NAMALWA (cell line): ENCODE measurements around the gene PRAMEF10.
"Not testable (repeated sequence)": the region's sequence is repeated elsewhere in the genome, so short reads cannot be mapped to it uniquely, and the experiment has no call there.

Experiments used
- DNase-seq: peaks from one replicate; pipeline ENCODE4 v3.0.0-alpha.2; 2015; ENCODE audit warnings: low spot score

PRAMEF10 gene, protein sequence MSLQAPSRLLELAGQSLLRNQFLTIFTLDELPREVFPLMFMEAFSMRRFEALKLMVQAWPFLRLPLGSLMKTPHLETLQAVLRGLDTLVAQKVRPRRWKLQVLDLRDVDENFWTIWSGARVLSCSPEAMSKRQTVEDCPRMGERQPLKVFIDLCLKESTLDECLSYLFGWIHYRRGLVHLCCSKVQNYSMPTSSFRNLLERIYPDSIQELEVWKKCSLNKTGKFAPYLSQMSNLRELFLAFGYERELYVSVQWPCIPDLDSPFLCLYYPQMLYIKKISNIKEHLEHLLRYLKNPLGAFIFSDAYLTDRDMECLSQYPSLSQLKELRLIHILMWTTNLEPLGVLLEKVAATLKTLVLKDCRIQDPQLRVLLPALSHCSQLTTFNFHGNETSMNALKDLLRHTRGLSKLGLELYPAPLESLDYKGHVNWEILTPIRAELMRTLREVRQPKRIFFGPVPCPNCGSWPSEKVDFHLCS

DNA sequence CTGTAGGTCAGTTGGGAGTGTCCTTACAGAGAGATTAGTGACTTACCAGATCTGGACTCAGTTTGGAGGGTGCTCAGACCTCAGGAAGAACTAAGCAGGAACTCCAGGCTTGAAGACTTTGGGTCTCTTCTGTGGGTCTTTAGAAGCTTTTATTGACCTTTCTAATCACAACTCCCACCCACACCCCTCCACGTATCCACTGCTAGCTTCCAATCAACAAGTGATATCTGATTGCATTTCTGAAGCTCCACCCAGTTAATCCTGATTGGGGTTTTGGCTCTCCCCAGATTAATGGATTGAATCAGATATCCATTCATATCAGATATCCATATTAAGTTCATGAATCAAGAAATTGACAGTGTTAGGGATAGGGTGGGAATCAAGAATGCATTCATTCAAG lies at the start of gene PRAMEF10:
TSS of gene PRAMEF10 (minus strand) at position 101 of the 400 bp plus-strand sequence. CDS start 2,423 bp downstream, outside the sequence.
- not testable (repeated sequence) for DNase-seq

DNA sequence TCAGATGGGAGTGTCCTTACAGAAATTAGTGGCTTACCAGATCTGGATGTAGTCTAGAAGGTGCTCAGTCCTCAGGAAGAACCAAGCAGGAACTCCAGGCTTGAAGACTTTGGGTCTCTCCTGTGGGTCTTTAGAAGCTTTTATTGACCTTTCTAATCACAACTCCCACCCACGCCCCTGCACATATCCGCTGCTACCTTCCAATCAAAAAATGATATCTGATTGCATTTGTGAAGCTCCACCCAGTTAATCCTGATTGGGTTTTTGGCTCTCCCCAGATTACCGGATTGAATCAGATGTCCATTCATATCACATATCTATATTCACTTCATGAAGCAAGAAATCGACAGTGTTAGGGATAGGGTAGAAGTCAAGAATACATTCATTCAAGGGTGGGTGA lies 49.4 kb upstream of the PRAMEF10 start, which contains the start of gene PRAMEF6:
TSS of gene PRAMEF6 (minus strand) at position 101 of the 400 bp plus-strand sequence. CDS start 5,062 bp downstream, outside the sequence.
- not testable (repeated sequence) for DNase-seq

DNA sequence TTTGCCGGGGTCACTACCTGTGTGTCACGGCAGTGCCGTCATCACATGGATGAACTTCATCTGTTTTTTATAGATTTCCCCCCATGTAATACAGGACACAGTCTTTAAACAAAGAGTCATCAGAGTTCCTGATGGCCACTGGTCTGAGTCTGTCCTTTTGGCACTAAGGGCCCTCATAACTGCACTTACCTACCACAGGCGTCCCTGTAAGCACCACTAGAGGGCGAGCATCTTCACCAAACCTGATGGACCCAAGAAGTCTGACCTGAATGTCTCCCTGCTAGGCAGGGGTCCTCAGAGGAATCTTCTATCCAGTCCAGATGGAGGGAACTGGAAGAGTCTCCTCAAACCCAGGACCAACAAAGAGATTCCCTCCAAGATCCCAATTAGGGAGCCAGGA lies 26.3 kb upstream of the PRAMEF10 start:
- DNase-seq, result not testable (repeated sequence)

DNA sequence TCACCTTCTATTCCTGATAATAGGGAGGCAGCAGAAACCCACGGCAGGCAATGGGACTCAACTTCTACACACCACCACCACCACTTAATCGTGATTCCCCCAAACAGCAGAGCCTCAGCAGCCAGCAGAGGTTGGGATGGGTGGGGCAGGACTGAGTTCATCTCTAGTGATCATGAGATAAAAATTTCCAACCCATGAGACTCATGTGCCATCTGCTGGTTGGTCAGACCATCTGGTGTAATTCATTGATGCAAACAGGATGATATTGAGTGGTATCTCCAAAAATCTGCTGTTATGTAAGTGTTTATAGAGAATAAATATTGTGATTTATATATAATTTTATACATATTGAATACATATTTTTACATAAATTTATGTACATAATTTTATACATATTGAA lies 23.7 kb upstream of the PRAMEF10 start:
- DNase-seq, result not testable (repeated sequence)

DNA sequence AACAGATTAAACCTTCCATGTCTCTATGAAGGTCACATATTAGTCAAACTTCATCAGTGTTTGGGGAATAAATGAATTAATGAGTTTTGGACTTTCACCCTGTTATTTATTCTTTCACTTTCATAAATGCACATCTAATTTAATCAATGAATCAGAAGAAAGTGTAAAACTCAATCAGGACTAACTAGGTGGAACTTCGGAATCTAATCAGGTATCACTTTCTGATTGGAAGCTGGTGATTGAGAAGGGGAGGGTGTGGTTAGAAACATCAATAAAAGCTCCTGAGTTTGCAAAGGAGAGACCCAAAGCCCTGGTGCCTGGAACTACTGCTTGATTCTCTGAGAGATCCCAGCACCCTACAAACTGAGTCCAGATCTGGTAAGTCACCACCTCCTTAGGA lies 18.2 kb upstream of the PRAMEF10 start, which contains the start of gene PRAMEF7:
TSS of gene PRAMEF7 (plus strand) at position 301 of the 400 bp plus-strand sequence. CDS start 1,083 bp downstream, outside the sequence.
- not testable (repeated sequence) for DNase-seq

DNA sequence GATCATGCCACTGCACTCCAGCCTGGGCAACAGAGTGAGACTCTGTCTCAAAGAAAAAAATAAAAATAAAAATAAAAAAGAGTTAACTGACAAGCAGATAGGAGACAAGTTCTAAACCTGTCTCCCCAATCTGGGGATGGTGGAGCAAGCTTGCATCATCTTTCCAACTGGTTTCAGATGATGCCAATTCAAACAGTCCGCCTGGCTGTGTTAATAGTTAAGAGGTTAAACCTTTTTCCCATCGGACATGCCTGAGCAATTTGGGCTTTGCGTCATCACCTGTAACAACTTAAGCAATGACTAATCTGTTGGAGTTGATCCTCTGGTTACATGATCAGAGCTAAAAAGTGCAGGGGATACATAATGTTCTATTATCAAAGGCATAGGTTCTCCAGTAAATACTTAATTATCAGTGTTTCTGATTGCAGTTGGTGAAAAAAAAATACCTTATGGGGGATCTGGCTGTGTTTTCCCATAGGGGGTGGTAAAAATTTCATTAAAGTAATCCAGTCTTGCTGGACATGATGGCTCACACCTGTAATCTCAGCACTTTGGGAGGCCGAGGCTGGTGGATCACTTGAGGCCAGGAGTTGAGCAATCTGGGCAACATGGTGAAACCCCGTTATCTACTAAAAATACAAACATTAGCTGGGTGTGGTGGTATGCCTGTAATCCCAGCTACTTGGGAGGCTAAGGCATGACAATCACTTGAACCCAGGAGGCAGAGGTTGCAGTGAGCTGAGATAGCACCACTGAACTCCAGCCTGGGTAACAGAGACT lies 5.9 kb upstream of the PRAMEF10 start:
- not testable (repeated sequence) for DNase-seq

DNA sequence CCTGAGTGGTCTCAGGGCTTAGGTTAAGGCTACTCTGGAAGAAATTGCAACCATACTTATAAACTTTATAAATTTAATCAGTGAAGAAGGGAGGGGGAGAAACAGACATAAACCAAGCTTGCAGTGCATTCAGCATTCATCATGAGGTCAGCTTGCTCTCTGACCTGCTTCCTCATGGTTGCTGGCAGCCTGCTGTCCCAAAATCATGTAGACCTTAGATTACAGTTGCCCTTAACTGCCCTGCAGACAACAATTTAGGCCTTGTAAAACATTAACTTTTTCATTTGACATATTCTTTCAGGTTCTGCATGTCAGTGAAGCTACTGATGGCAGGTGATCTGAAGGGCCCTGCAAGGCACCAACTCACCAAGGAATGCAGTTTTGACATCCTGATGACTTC lies 1.1 kb upstream of the PRAMEF10 start:
- not testable (repeated sequence) for DNase-seq

DNA sequence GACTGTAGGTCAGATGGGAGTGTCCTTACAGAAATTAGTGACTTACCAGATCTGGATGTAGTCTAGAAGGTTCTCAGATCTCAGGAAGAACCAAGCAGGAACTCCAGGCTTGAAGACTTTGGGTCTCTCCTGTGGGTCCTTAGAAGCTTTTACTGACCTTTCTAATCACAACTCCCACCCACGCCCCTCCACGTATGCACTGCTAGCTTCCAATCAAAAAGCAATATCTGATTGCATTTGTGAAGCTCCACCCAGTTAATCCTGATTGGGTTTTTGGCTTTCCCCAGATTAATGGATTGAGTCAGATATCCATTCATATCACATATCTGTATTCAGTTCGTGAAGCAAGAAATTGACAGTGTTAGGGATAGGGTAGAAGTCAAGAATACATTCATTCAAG lies 12.0 kb downstream of the PRAMEF10 start, which contains the start of gene PRAMEF4:
TSS of gene PRAMEF4 (minus strand) at position 101 of the 400 bp plus-strand sequence. CDS start 2,807 bp downstream, outside the sequence.
- not testable (repeated sequence) for DNase-seq

DNA sequence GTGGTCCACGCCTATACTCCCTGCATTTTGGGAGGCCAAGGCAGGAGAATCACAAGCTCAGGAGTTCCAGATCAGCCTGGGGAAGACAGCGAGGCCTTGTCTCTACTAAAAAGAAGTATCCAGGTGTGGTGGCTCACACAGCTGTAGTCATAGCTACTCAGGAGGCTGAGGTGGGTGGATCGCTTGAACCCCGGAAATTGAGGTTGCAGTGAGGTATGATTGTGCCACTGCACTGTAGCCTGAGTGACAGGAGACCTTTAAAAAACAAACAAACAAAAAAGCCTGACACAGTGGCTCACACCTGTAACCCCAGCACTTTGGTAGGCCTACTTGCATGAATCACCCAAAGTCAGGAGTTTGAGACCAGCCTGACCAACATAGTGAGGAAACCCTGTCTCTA lies 19.6 kb downstream of the PRAMEF10 start:
- not testable (repeated sequence) for DNase-seq

DNA sequence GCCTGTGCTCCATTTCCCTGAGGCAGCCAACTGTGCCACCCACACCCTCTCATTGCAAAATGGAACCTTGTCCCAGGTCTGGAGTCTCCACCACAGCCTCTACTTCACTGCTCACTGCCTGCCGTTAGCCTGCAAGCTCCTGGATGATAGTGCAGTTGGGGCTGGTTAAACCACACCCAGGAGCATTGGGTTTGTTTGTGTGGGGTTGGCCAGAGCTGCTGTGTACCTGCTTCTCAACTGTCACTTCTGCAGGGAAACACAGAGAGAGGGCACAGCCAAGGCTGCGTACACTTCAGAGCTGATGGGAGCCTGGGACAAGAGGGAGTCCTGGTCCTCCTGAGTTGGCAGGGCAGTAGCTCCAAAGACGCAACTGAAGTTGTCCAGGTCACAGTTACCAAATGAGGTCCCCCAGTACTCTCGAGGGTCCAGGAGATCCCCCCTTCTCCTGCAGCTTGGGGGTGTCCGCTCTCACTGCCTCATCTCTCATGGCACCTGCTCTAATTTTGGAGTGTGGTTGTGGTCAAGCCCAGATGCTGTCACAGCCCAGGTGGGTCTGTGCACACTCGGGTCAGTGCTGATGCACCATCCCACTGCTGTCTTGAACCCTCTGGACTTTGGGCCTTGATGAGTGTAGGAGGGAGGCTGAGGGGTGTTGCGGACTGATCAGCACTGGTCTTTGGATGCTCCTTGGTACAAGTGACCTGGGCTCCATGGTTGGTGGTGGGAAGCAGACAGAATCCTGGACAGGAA lies 34.8 kb downstream of the PRAMEF10 start:
- not testable (repeated sequence) for DNase-seq

DNA sequence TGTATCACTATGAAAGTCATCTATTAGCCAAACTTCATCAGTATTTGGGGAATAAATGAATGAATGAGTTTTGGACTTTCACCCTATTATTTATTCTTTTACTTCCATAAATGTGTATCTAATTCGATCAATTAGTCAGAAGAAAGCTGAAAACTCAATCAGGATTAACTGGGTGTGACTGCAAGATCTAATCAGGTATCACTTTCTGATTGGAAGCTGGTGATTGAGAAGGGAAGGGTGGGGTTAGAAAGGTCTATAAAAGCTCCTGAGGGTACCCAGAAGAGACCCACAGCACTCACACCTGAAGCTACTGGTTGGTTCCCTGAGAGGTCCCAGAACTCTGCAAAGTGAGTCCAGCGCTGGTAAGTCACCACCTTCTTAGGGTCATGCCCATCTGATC lies 41.3 kb downstream of the PRAMEF10 start, which contains the start of gene PRAMEF2:
TSS of gene PRAMEF2 (plus strand) at position 301 of the 400 bp plus-strand sequence. CDS start 1,924 bp downstream, outside the sequence.
- DNase-seq, result not testable (repeated sequence)

DNA sequence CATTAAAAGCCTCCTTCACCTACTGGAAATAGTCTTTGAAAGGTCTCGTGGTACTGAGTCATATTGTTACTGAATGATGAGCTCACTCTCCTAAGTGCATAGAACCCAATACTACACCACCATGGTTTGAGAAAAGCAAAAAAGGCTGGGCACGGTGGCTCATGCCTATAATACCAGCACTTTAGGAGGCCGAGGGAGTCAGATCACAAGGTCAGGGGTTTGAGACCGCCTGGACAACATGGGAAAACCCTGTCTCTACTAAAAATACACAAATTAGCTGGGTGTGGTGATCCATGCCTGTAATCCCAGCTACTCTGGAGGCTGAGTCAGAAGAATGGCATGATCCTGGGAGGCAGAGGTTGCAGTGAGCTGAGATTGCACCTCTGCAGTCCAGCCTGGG lies 46.3 kb downstream of the PRAMEF10 start:
- no peak for DNase-seq

DNA sequence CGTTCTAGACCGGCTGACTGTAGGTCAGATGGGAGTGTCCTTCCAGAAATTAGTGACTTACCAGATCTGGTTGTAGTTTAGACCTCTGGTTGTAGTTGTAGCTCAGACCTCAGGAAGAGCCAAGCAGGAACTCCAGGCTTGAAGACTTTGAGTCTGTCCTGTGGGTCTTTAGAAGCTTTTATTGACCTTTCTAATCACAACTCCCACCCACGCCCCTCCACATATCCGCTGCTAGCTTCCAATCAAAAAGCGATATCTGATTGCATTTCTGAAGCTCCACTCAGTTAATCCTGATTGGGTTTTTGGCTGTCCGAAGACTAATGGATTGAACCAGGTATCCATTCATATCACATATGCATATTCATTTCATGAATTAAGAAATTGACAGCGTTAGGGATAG lies 49.5 kb downstream of the PRAMEF10 start, which contains the start of gene HNRNPCL1:
TSS of gene HNRNPCL1 (minus strand) at position 101 of the 400 bp plus-strand sequence. CDS start 431 bp downstream, outside the sequence.
- not testable (repeated sequence) for DNase-seq
